ENCODE results near the gene ADCY7.

ADCY7 gene

DNA sequence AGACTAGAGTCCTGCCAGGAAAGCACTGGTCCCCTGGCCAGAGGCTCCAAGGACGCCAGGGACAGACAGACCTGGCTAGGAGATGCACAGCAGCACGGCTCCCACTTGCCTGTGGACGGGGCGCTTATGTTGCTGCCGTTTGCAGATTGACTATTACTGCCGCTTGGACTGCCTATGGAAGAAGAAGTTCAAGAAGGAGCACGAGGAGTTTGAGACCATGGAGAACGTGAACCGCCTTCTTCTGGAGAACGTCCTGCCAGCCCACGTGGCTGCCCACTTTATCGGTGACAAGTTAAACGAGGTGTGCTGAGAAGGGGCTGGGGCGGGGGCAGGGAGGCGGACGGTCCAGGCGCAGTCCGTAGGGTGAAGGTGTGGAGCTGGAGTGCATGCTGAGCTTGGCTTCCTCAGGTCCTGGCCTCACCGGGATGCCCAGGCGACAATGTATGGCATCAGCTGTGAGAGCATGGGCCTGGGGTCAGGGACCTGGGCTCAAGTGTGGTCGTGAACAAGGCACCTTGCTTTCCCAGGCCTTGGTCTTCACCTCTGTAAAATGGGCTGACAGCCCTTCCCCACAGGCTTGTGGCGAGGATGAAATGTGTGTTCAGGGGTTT lies 45.6 kb downstream of the ADCY7 start:
- Histone ChIP-seq H3K36me3 (ENCODE audit: control insufficient read depth, insufficient read depth, low read length) (no peaks in the 10 kb centered on the region), H3K79me2 (no peaks in the 10 kb centered on the region), H3K27ac (no peak overlapping the region), H3K4me2 (ENCODE audit: low read length) (no peak overlapping the region), H2AFZ (no peak overlapping the region), H3K4me3 (ENCODE audit: low read depth, low read length) (no peak overlapping the region), H3K9me3 (ENCODE audit: control insufficient read depth, low read length) (no peaks in the 10 kb centered on the region), H3K4me1 (no peaks in the 10 kb centered on the region), H3K9ac (no peak overlapping the region), H3K27me3 (ENCODE audit: control insufficient read depth, insufficient read depth, low read length) (no peaks in the 10 kb centered on the region)
- no peak for TF ChIP-seq CTCF (IDR thresholded peaks at IDR 0.05)

GRCh38 chr16:50313596-50314478 lies 47.5 kb downstream of the ADCY7 start:
- no peaks in the 10 kb centered on the region for H3K4me1 ChIP-seq
- TF ChIP-seq CTCF (IDR thresholded peaks at IDR 0.05): no peak
- H3K4me3 ChIP-seq (ENCODE audit: low read depth, low read length): no peak overlapping the region
- no peak overlapping the region for H3K27ac ChIP-seq
- no peaks in the 10 kb centered on the region for H3K9me3 ChIP-seq (ENCODE audit: control insufficient read depth, low read length)
- no peak overlapping the region for H3K4me2 ChIP-seq (ENCODE audit: low read length)
- no peaks in the 10 kb centered on the region for H3K79me2 ChIP-seq
- no peaks in the 10 kb centered on the region for H3K27me3 ChIP-seq (ENCODE audit: control insufficient read depth, insufficient read depth, low read length)
- H3K9ac ChIP-seq: no peak overlapping the region
- H3K36me3 ChIP-seq (ENCODE audit: control insufficient read depth, insufficient read depth, low read length): no peaks in the 10 kb centered on the region
- H2AFZ ChIP-seq: no peak overlapping the region

DNA sequence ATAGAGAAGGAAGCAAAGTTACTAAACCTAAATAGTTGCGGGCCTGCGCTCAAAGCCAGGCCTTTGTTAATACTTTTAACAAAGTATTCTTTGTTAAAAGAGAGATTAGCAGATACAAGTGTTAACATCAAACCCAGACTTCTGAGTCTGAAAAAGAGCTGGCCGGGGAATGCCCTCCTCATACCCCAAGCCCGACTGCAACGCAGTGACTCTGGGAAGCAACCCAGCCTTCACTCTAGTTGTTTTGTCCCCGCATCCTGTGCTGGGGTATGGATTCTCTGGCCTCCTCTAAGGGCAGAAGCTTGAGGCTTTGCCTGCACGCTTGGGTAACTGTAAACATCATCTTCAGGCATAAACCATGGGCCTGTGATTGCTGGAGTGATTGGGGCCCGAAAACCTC lies 48.3 kb downstream of the ADCY7 start:
- no peaks in the 10 kb centered on the region for H3K79me2 ChIP-seq
- no peak overlapping the region for H2AFZ ChIP-seq
- TF ChIP-seq CTCF (IDR thresholded peaks at IDR 0.05): no peak
- H3K27ac ChIP-seq: no peak overlapping the region
- H3K9ac ChIP-seq: no peak overlapping the region
- H3K4me1 ChIP-seq: no peaks in the 10 kb centered on the region
- no peaks in the 10 kb centered on the region for H3K27me3 ChIP-seq (ENCODE audit: control insufficient read depth, insufficient read depth, low read length)
- no peaks in the 10 kb centered on the region for H3K9me3 ChIP-seq (ENCODE audit: control insufficient read depth, low read length)
- H3K4me2 ChIP-seq (ENCODE audit: low read length): no peak overlapping the region
- H3K4me3 ChIP-seq (ENCODE audit: low read depth, low read length): no peak overlapping the region
- no peaks in the 10 kb centered on the region for H3K36me3 ChIP-seq (ENCODE audit: control insufficient read depth, insufficient read depth, low read length)

DNA sequence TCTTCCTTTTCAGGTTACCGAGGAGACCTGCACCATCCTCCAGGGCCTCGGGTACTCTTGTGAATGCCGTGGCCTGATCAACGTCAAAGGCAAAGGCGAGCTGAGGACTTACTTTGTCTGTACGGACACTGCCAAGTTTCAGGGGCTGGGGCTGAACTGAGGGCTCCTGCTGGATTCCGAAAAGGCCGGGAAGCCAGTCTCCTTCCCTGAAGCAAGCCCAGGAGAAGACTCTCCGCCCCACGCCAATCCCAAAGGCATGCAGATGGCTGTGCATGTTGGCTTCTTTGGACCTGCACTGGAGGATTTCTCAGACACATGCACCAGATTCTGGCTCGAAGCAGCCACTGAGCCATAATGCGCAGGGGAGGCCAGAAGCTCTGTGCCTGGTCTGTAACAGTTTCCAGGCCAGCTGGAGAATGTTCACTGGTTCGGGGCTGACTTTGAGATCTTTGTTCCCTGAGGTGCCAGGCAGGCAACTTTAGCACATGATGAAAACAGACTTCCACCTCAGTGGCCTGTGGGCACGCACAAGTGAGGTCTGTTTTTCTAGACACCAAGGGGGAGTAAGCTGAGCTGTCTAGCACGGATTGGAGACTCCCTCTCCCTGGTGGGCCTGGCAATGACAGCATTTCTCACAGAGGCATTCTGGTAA lies 49.1 kb downstream of the ADCY7 start:
- no peak overlapping the region for H3K27ac ChIP-seq
- H3K9ac ChIP-seq: no peak overlapping the region
- no peaks in the 10 kb centered on the region for H3K36me3 ChIP-seq (ENCODE audit: control insufficient read depth, insufficient read depth, low read length)

More for the DNA sequence above, 49.1 kb downstream of the ADCY7 start:
- H3K4me3 ChIP-seq (ENCODE audit: low read depth, low read length): no peak overlapping the region
- no peak overlapping the region for H2AFZ ChIP-seq
- H3K4me1 ChIP-seq: no peaks in the 10 kb centered on the region
- no peaks in the 10 kb centered on the region for H3K9me3 ChIP-seq (ENCODE audit: control insufficient read depth, low read length)
- no peak for TF ChIP-seq CTCF (IDR thresholded peaks at IDR 0.05)
- no peak overlapping the region for H3K4me2 ChIP-seq (ENCODE audit: low read length)
- no peaks in the 10 kb centered on the region for H3K79me2 ChIP-seq
- H3K27me3 ChIP-seq (ENCODE audit: control insufficient read depth, insufficient read depth, low read length): no peaks in the 10 kb centered on the region

Measured in parathyroid adenoma (tissue), 2 donors.